K562 (cell line): Measurements from ENCODE around the gene RGS8. TPM values are rescaled to one million over a fixed set of nuclear protein-coding genes. Genes with fewer than 3 reads are reported as not detected.

Experiments used
- ATAC-seq: fragments of 200-7000 bp; cut with Tn5 transposase; 3 replicates; pipeline ENCODE4 v1.9.1; 2020; ENCODE audit warnings: moderate library complexity
- BruUV-seq: library from RNA; stranded (reverse); fragments of 400-500 nt; replicated peaks from 2 replicates; lab custom pipeline; 2021; lab: Mats Ljungman, UMichigan
- CTCF ChIA-PET: fragments of 300-600 bp; formaldehyde crosslinking; extraction: SDS; loops from one replicate; lab custom pipeline; 2021; ENCODE audit warnings: low intra/inter-chr PET ratio; lab: Yijun Ruan, JAX
- POLR2A ChIA-PET: fragments of 300-600, 350-650 bp; sonication (Branson Sonifier 250); formaldehyde crosslinking; extraction: SDS; loops from one replicate; lab custom pipeline; 2021; ENCODE audit warnings: antibody characterized with exemption, inconsistent platforms; lab: Yijun Ruan, JAX
- DNase-seq, 4 experiments: peaks; one replicate each; pipeline versions ENCODE4 v3.0.0 to v3.0.0-alpha.2; 2011 to 2018; ENCODE audit warnings: low spot score in 3 of 4, mixed read lengths in 3 of 4; ENCODE audit errors: extremely low read depth in 1 of 4
- FAIRE-seq: peaks from 2 replicates; lab custom pipeline; 2011; peaks lifted over from hg19 to GRCh38; lab: Jason Lieb, UNC
- H2AFZ ChIP-seq: 2 replicates; pipeline ENCODE4 v1.6.0; 2011; ENCODE audit warnings: low read depth, low read length, control low read depth, inconsistent platforms
- H3K27ac ChIP-seq: fragments of 200-600 bp; 3 replicates; pipeline ENCODE4 v1.8.0; 2011; ENCODE audit warnings: low read depth, mild to moderate bottlenecking, control low read depth, inconsistent platforms, low read length, moderate library complexity, mixed read lengths; ENCODE audit errors: extremely low read depth
- H3K27me3 ChIP-seq, 2 experiments: fragments of 300-600 bp in 1 of 2; 2 replicates in 1 of 2; 3 replicates in 1 of 2; pipeline versions ENCODE4 v1.6.0 to v1.8.0; 2011; ENCODE audit warnings: inconsistent platforms in 2 of 2, low read length in 2 of 2, mild to moderate bottlenecking in 1 of 2, mixed read lengths in 1 of 2, moderate library complexity in 1 of 2; ENCODE audit not compliant: control insufficient read depth in 2 of 2, insufficient read depth in 2 of 2
- H3K36me3 ChIP-seq: fragments of 300-600 bp; 3 replicates; pipeline ENCODE4 v1.8.0; 2011; ENCODE audit warnings: mild to moderate bottlenecking, low read length, inconsistent platforms; ENCODE audit not compliant: control insufficient read depth, insufficient read depth
- H3K4me1 ChIP-seq, 2 experiments: fragments of 200-600 bp in 1 of 2; replicated peaks in 1 of 2; 2 replicates in 1 of 2; 3 replicates in 1 of 2; pipeline versions ENCODE4 v1.5.1 to v1.8.0; 2011; ENCODE audit warnings: inconsistent platforms in 2 of 2, low read length in 2 of 2, mild to moderate bottlenecking in 1 of 2, mixed read lengths in 1 of 2, moderate library complexity in 1 of 2; ENCODE audit not compliant: control insufficient read depth in 2 of 2, insufficient read depth in 2 of 2
- H3K4me2 ChIP-seq: 2 replicates; pipeline ENCODE4 v1.6.1; 2011; ENCODE audit warnings: low read length, control low read depth, inconsistent platforms, mixed read lengths; ENCODE audit not compliant: insufficient read depth
- H3K4me3 ChIP-seq: fragments of 200-600 bp; sonication (generic), shearing (Covaris generic); 2 replicates; pipeline ENCODE4 v1.5.1; 2016; ENCODE audit warnings: control low read depth, inconsistent platforms
- H3K79me2 ChIP-seq: fragments of 200-600 bp; 3 replicates; pipeline ENCODE4 v1.8.0; 2011; ENCODE audit warnings: low read length, inconsistent platforms; ENCODE audit not compliant: control insufficient read depth, insufficient read depth
- H3K9ac ChIP-seq, 2 experiments: 2 replicates each; pipeline versions ENCODE4 v1.6.0 to v1.6.1; 2011; ENCODE audit warnings: low read depth in 2 of 2, low read length in 2 of 2, control low read depth in 1 of 2, inconsistent platforms in 1 of 2, mild to moderate bottlenecking in 1 of 2, mixed read lengths in 1 of 2; ENCODE audit not compliant: insufficient read depth in 1 of 2
- H3K9me1 ChIP-seq: one replicate; pipeline ENCODE4 v1.6.0; 2011; ENCODE audit warnings: inconsistent platforms, mild to moderate bottlenecking, low read length, moderate library complexity; ENCODE audit not compliant: control insufficient read depth, insufficient read depth
- H3K9me3 ChIP-seq: replicated peaks from 2 replicates; pipeline ENCODE4 v1.5.1; 2011; ENCODE audit warnings: low read depth, low read length, inconsistent platforms; ENCODE audit not compliant: control insufficient read depth, insufficient read depth
- H4K20me1 ChIP-seq: replicated peaks from 2 replicates; pipeline ENCODE4 v1.6.1; 2011; ENCODE audit warnings: low read length, inconsistent platforms, mixed read lengths; ENCODE audit not compliant: control insufficient read depth, insufficient read depth
- CHCHD3 ChIP-seq: fragments of 250-450 bp; sonication (Bioruptor Pico); IDR thresholded peaks from 2 replicates; pipeline ENCODE4 v2.1.2; 2022; ENCODE audit warnings: mild to moderate bottlenecking
- CUX1 ChIP-seq: fragments of 200-800 bp; sonication (Bioruptor generic); IDR thresholded peaks from 2 replicates; pipeline ENCODE4 v1.6.1; 2016; ENCODE audit warnings: missing genetic modification characterization, missing compliant biosample characterization
- CXXC5 ChIP-seq: fragments of 250-450 bp; sonication (Bioruptor Pico); IDR thresholded peaks from 2 replicates; pipeline ENCODE4 v1.8.0; 2022; ENCODE audit warnings: inconsistent platforms, mild to moderate bottlenecking, moderate library complexity
- FOXA1 ChIP-seq: fragments of 450-650 bp; IDR thresholded peaks from 2 replicates; pipeline ENCODE4 v1.6.1; 2016; ENCODE audit warnings: mild to moderate bottlenecking, borderline replicate concordance
- KDM5B ChIP-seq: fragments of 200-600 bp; sonication (generic); IDR thresholded peaks from 2 replicates; pipeline ENCODE4 v1.6.1; 2012; ENCODE audit warnings: low read depth, mild to moderate bottlenecking, moderate library complexity, low read length, control low read depth, inconsistent platforms; ENCODE audit not compliant: insufficient replicate concordance
- MCM3 ChIP-seq: fragments of 450-650 bp; IDR thresholded peaks from 2 replicates; pipeline ENCODE4 v1.6.1; 2016
- NCOA6 ChIP-seq: fragments of 450-650 bp; IDR thresholded peaks from 2 replicates; pipeline ENCODE4 v1.6.1; 2017; ENCODE audit warnings: mild to moderate bottlenecking
- NFYB ChIP-seq: IDR thresholded peaks from 2 replicates; pipeline ENCODE4 v1.6.1; 2011; ENCODE audit warnings: mild to moderate bottlenecking, moderate library complexity; ENCODE audit not compliant: insufficient read length; ENCODE audit errors: extremely low read depth
- RBM22 ChIP-seq: fragments of 200-400 bp; formaldehyde crosslinking; IDR thresholded peaks from 2 replicates; pipeline ENCODE4 v1.6.1; 2018; ENCODE audit warnings: low read length, low read depth; ENCODE audit not compliant: poor library complexity, severe bottlenecking
- RBM34 ChIP-seq: fragments of 200-400 bp; formaldehyde crosslinking; IDR thresholded peaks from 2 replicates; pipeline ENCODE4 v1.6.1; 2018; ENCODE audit warnings: low read length, borderline replicate concordance; ENCODE audit not compliant: insufficient read depth
- SMAD4 ChIP-seq: fragments of 250-450 bp; sonication (Bioruptor Pico); conservative IDR thresholded peaks from 2 replicates; pipeline ENCODE4 v1.8.0; 2021; ENCODE audit warnings: inconsistent platforms, mild to moderate bottlenecking, moderate library complexity
- ZBTB12 ChIP-seq: fragments of 250-450 bp; sonication (Bioruptor Pico); IDR thresholded peaks from 2 replicates; pipeline ENCODE4 v1.4.0; 2020
- ZC3H8 ChIP-seq: fragments of 450-650 bp; IDR thresholded peaks from 2 replicates; pipeline ENCODE4 v1.6.1; 2017
- WGBS: fragments of 100-300 bp; shearing (Covaris generic); methylation state at CpG from one replicate; pipeline ENCODE4 v1.1.6; 2016; ENCODE audit warnings: low coverage, mixed read lengths; ENCODE audit not compliant: insufficient coverage; ENCODE audit errors: missing lambda C conversion rate; 5-methylcytosine and 5-hydroxymethylcytosine counted together
- in situ Hi-C: fragments of 300-500 bp; cut with MboI; formaldehyde crosslinking; loops from 4 replicates; pipeline ENCODE4 v1.15.0; 2018; ENCODE audit warnings: inconsistent platforms, mixed read lengths
- intact Hi-C: fragments of 100-400 bp; cut with micrococcal nuclease; formaldehyde crosslinking; loops from 2 replicates; pipeline ENCODE4 v1.14.2; 2022
- polyA plus RNA-seq, 8 experiments: library from polyadenylated mRNA; depleted of rRNA in 4 of 8; stranded (reverse) in 5 of 8; unstranded in 3 of 8; fragments of >200 nt; fragmentation: Nextera tagmentation in 2 of 8; fragmentation: Illumina TruSeq in 1 of 8; extraction: Ambion mirVana in 2 of 8; extraction: Trizol in 1 of 8; gene quantifications; 2 replicates each; pipeline versions ENCODE4 v1.2.1 to v1.2.3, GENCODE V29; 2011 to 2014; ENCODE audit warnings: inconsistent platforms in 1 of 8, missing spikeins in 1 of 8
- total RNA-seq, 7 experiments: library from RNA; depleted of rRNA in 6 of 7; stranded (reverse); fragments of >200 nt in 6 of 7; fragmentation: Illumina TruSeq in 2 of 7; extraction: Trizol in 2 of 7; gene quantifications; 2 replicates each; pipeline versions ENCODE4 v1.2.1 to v1.2.3, GENCODE V29; 2011 to 2021; ENCODE audit warnings: low replicate concordance in 1 of 7

RGS8 gene
- total and polyA plus RNA-seq, 9 of the 15 experiments (the other 6 are each of a cell fraction or from before 2014, with no cell fraction given): not detected

GRCh38 chr1:182669266-182669665, 15.1 kb downstream of the RGS8 start (continued):
- TF ChIP-seq RBM22: no peak
- no peak for TF ChIP-seq KDM5B

GRCh38 chr1:182668521-182669054, 15.8 kb downstream of the RGS8 start:
- Histone ChIP-seq H3K9ac (no peak overlapping the region), H3K79me2 (no peaks in the 10 kb centered on the region), H3K4me1 (no peaks in the 10 kb centered on the region), H3K36me3 (no peaks in the 10 kb centered on the region), H4K20me1 (no peaks in the 10 kb centered on the region), H3K27me3 (peaks cover 22 to 53% of the 10 kb centered on the region in 2 experiments), H2AFZ (no peak overlapping the region), H3K9me3 (no peaks in the 10 kb centered on the region), H3K9me1 (no peaks in the 10 kb centered on the region), H3K4me2 (no peak overlapping the region), H3K27ac (no peak overlapping the region), H3K4me3 (no peak overlapping the region)
- CTCF ChIA-PET: no interaction called here
- no peak for DNase-seq
- no TSS peak for BruUV-seq
- FAIRE-seq: no peak
- WGBS: 3% methylated on average over 11 of the region's 11 CpGs
- POLR2A ChIA-PET: interaction anchor here (0.6 to 2.4 kb wide), 4 partner anchors 12 to 174 kb away, joined by 3 to 7 read pairs (median 3); no protein-coding TSS in a partner anchor
- no peak for ATAC-seq
- in situ Hi-C loops (no loop called here), intact Hi-C loops (no loop called here)
- TF ChIP-seq NCOA6: no peak
- TF ChIP-seq ZBTB12: no peak
- no peak for TF ChIP-seq CHCHD3 (CRISPR knock-in tag)
- TF ChIP-seq CXXC5 (CRISPR knock-in tag): no peak
- TF ChIP-seq FOXA1: no peak
- no peak for TF ChIP-seq SMAD4 (CRISPR knock-in tag)
- TF ChIP-seq MCM3: no peak
- no peak for TF ChIP-seq RBM34
- no peak for TF ChIP-seq ZC3H8
- no peak for TF ChIP-seq NFYB
- no peak for TF ChIP-seq CUX1 (CRISPR knock-in tag)
